Measurements from ENCODE around the gene GJC1. TPM values are rescaled to one million over a fixed set of nuclear protein-coding genes. Genes with fewer than 3 reads are reported as not detected.

Gene GJC1
- polyA plus RNA-seq, 2 of the 4 experiments (the other 2 are of a cell fraction): 21.2 to 22.1 TPM

- TF ChIP-seq BCL3 (IDR thresholded peaks at IDR 0.05) (no peak), BHLHE40 (IDR thresholded peaks at IDR 0.05; ENCODE audit: low read depth, low read length) (no peak), CTCF (IDR thresholded peaks at IDR 0.05) (no peak)
Measured at GRCh38 chr17:44781551-44782325, 48.3 kb downstream of the GJC1 start (continued).

- ChIA-PET POLR2A (no interaction called here), CTCF (interaction anchor here (1.0 to 30.3 kb wide), 14 partner anchors 12 to 355 kb away, joined by 3 to 1787 read pairs (median 26); partner anchors contain the start of genes ACBD4, GJC1 and HIGD1B)
- FAIRE-seq: no peak
- H3K9me3 ChIP-seq: no peaks in the 10 kb centered on the region
- H3K27ac ChIP-seq: no peak overlapping the region
- no peak overlapping the region for H3K4me2 ChIP-seq
- ATAC-seq: no peak
- DNase-seq (ENCODE audit: low read depth in 1 of 2, low spot score in 1 of 2): no peak
- WGBS (ENCODE audit: missing lambda C conversion rate): 92% methylated on average over 12 of the region's 14 CpGs
- TF ChIP-seq HOXB5 (CRISPR knock-in tag; IDR thresholded peaks at IDR 0.05) (no peak), CHD2 (IDR thresholded peaks at IDR 0.05; ENCODE audit: low read length, partially characterized antibody) (no peak), FOSB (CRISPR knock-in tag; IDR thresholded peaks at IDR 0.05) (no peak), MAZ (IDR thresholded peaks at IDR 0.05; ENCODE audit: borderline replicate concordance, low read depth, low read length) (no peak), NFE2L2 (conservative IDR thresholded peaks at IDR 0.05; ENCODE audit: low read length) (no peak), EHMT2 (IDR thresholded peaks at IDR 0.05; ENCODE audit: low read depth) (no peak), NPAS2 (CRISPR knock-in tag; IDR thresholded peaks at IDR 0.05; ENCODE audit: borderline replicate concordance) (no peak), HDAC2 (IDR thresholded peaks at IDR 0.05) (no peak), ESRRA (IDR thresholded peaks at IDR 0.05; ENCODE audit: borderline replicate concordance, low read length) (no peak)
- H3K4me1 ChIP-seq: peaks cover 12% of the 10 kb centered on the region; the same call in 2 of the 3 replicates
- H3K4me3 ChIP-seq: no peak overlapping the region
Measured at GRCh38 chr17:44780845-44781480, 49.1 kb downstream of the GJC1 start.

- TF ChIP-seq FOSL2 (IDR thresholded peaks at IDR 0.05) (no peak), FOSL2 (CRISPR knock-in tag; IDR thresholded peaks at IDR 0.05) (no peak), CEBPB (IDR thresholded peaks at IDR 0.05) (no peak), KDM5A (IDR thresholded peaks at IDR 0.05) (no peak)
- Histone ChIP-seq H3K4me1 (peaks cover 12% of the 10 kb centered on the region; the same call in 2 of the 3 replicates), H3K4me3 (no peak overlapping the region), H3K4me2 (no peak overlapping the region), H3K27ac (peak overlapping the region in 1 of 2 experiments; percentile 84; a peak in 2 of 6 replicates), H3K9me3 (no peaks in the 10 kb centered on the region)
- CTCF ChIA-PET: interaction anchor here (0.7 to 30.3 kb wide), 41 partner anchors 10 to 325 kb away, joined by 3 to 1787 read pairs (median 7); partner anchors contain the start of genes ADAM11, GJC1 and HIGD1B
- 69% methylated on average over 10 of the region's 12 CpGs for WGBS (ENCODE audit: missing lambda C conversion rate)
- no peak for FAIRE-seq
- POLR2A ChIA-PET: no interaction called here
- DNase-seq (ENCODE audit: low read depth in 1 of 2, low spot score in 1 of 2): no peak
- no peak for ATAC-seq
Measured at GRCh38 chr17:44780161-44780560, 49.9 kb downstream of the GJC1 start.
